HG02678 (cell line): ENCODE measurements around the gene SAYSD1.
A peak's percentile ranks its signal among the peaks of the same experiment; 100 is the strongest.

ENCODE experiments used
- ATAC-seq: cut with Tn5 transposase; IDR thresholded peaks from one replicate; pipeline ENCODE4 v1.9.1; 2021; ENCODE audit warnings: mild to moderate bottlenecking, moderate library complexity; ENCODE audit not compliant: unreplicated experiment

Gene SAYSD1

GRCh38 chr6:39108041-39108839, 6.7 kb downstream of the SAYSD1 start:
- no peak for ATAC-seq

- no peak for ATAC-seq
These were observed 7.3 kb downstream of the SAYSD1 start for GRCh38 chr6:39107641-39108040.

- ATAC-seq = no peak
These were observed 8.0 kb downstream of the SAYSD1 start for GRCh38 chr6:39107034-39107433.

- ATAC-seq = no peak
These were observed 10.5 kb downstream of the SAYSD1 start for GRCh38 chr6:39104528-39104927.

- peak; percentile 60 for ATAC-seq
These were observed 12.2 kb downstream of the SAYSD1 start for GRCh38 chr6:39102821-39103136.

- peak; percentile 49 for ATAC-seq
These were observed 12.7 kb downstream of the SAYSD1 start for GRCh38 chr6:39102071-39102820.

GRCh38 chr6:39100358-39100757, 14.6 kb downstream of the SAYSD1 start:
- no peak for ATAC-seq

- ATAC-seq = no peak
These were observed 19.4 kb downstream of the SAYSD1 start for GRCh38 chr6:39095578-39095977.

GRCh38 chr6:39093149-39093708, 21.8 kb downstream of the SAYSD1 start:
- ATAC-seq = no peak

- ATAC-seq = no peak
These were observed 22.9 kb downstream of the SAYSD1 start for GRCh38 chr6:39092124-39092523.

- no peak for ATAC-seq
These were observed 23.8 kb downstream of the SAYSD1 start for GRCh38 chr6:39091220-39091619.

GRCh38 chr6:39090036-39090435, 24.9 kb downstream of the SAYSD1 start:
- no peak for ATAC-seq

- ATAC-seq = no peak
These were observed 26.7 kb downstream of the SAYSD1 start for GRCh38 chr6:39088331-39088730.

- ATAC-seq = no peak
These were observed 27.8 kb downstream of the SAYSD1 start for GRCh38 chr6:39087197-39087596.

- ATAC-seq = no peak
These were observed 28.3 kb downstream of the SAYSD1 start for GRCh38 chr6:39086711-39087110.

GRCh38 chr6:39086294-39086693, 28.7 kb downstream of the SAYSD1 start:
- peak; percentile 80 for ATAC-seq

GRCh38 chr6:39085129-39085797, 29.7 kb downstream of the SAYSD1 start:
- no peak for ATAC-seq

- ATAC-seq = no peak
These were observed 30.5 kb downstream of the SAYSD1 start for GRCh38 chr6:39084506-39084905.

GRCh38 chr6:39083231-39083634, 31.8 kb downstream of the SAYSD1 start:
- no peak for ATAC-seq

- no peak for ATAC-seq
These were observed 32.7 kb downstream of the SAYSD1 start for GRCh38 chr6:39082310-39082709.

GRCh38 chr6:39080246-39080875, 34.6 kb downstream of the SAYSD1 start:
- no peak for ATAC-seq
